ENCODE measurements around the gene NEU3.
"Not testable (repeated sequence)": the region's sequence is repeated elsewhere in the genome, so short reads cannot be mapped to it uniquely, and the experiment has no call there.

Gene NEU3

GRCh38 chr11:75044381-75045170, 55.8 kb downstream of the NEU3 start:
- 93 to 95% methylated on average over 12 of the region's 15 CpGs for WGBS, 2 experiments (ENCODE audit: insufficient coverage in 2 of 2)
- H3K9me3 ChIP-seq (ENCODE audit: control insufficient read depth, low read length); H3K36me3 ChIP-seq (ENCODE audit: control insufficient read depth, insufficient read depth, low read length); H3K27ac ChIP-seq (ENCODE audit: low read depth, low read length, severe bottlenecking); H3K4me3 ChIP-seq (ENCODE audit: extremely low read depth, insufficient read depth, low read length, poor library complexity, severe bottlenecking): not testable (repeated sequence)
- H3K4me1 ChIP-seq (ENCODE audit: control insufficient read depth, insufficient read depth, low read length, poor library complexity, severe bottlenecking) = peaks cover 15% of the 10 kb centered on the region

- 56 to 78% methylated on average over 3 of the region's 5 CpGs for WGBS, 2 experiments (ENCODE audit: insufficient coverage in 2 of 2)
- H3K9me3 ChIP-seq (ENCODE audit: control insufficient read depth, low read length); H3K4me3 ChIP-seq (ENCODE audit: extremely low read depth, insufficient read depth, low read length, poor library complexity, severe bottlenecking); H3K36me3 ChIP-seq (ENCODE audit: control insufficient read depth, insufficient read depth, low read length); H3K27ac ChIP-seq (ENCODE audit: low read depth, low read length, severe bottlenecking): not testable (repeated sequence)
- H3K4me1 ChIP-seq (ENCODE audit: control insufficient read depth, insufficient read depth, low read length, poor library complexity, severe bottlenecking) = peaks cover 15% of the 10 kb centered on the region
Observed at GRCh38 chr11:75046668-75047067, 57.9 kb downstream of the NEU3 start.

GRCh38 chr11:75047191-75047590, 58.5 kb downstream of the NEU3 start:
- WGBS, 2 experiments (ENCODE audit: insufficient coverage in 2 of 2) = 77 to 80% methylated on average over 3 of the region's 4 CpGs
- no peak overlapping the region for H3K4me3 ChIP-seq (ENCODE audit: extremely low read depth, insufficient read depth, low read length, poor library complexity, severe bottlenecking)
- no peaks in the 10 kb centered on the region for H3K36me3 ChIP-seq (ENCODE audit: control insufficient read depth, insufficient read depth, low read length)
- no peak overlapping the region for H3K27ac ChIP-seq (ENCODE audit: low read depth, low read length, severe bottlenecking)
- H3K4me1 ChIP-seq (ENCODE audit: control insufficient read depth, insufficient read depth, low read length, poor library complexity, severe bottlenecking) = peaks cover 15% of the 10 kb centered on the region
- peaks cover under 1% of the 10 kb centered on the region for H3K9me3 ChIP-seq (ENCODE audit: control insufficient read depth, low read length)

GRCh38 chr11:75049501-75050266, 61.0 kb downstream of the NEU3 start:
- not testable (repeated sequence) for H3K27ac ChIP-seq (ENCODE audit: low read depth, low read length, severe bottlenecking); H3K4me3 ChIP-seq (ENCODE audit: extremely low read depth, insufficient read depth, low read length, poor library complexity, severe bottlenecking); H3K36me3 ChIP-seq (ENCODE audit: control insufficient read depth, insufficient read depth, low read length); H3K9me3 ChIP-seq (ENCODE audit: control insufficient read depth, low read length)
- H3K4me1 ChIP-seq (ENCODE audit: control insufficient read depth, insufficient read depth, low read length, poor library complexity, severe bottlenecking) = peaks cover 15% of the 10 kb centered on the region
- WGBS, 2 experiments (ENCODE audit: insufficient coverage in 2 of 2) = 100% methylated on average over 2 of the region's 8 CpGs; no CpG with 5 or more reads in 1 of the 2 experiments

GRCh38 chr11:75050516-75050915, 61.8 kb downstream of the NEU3 start:
- peaks cover 11% of the 10 kb centered on the region for H3K4me1 ChIP-seq (ENCODE audit: control insufficient read depth, insufficient read depth, low read length, poor library complexity, severe bottlenecking)
- no peaks in the 10 kb centered on the region for H3K36me3 ChIP-seq (ENCODE audit: control insufficient read depth, insufficient read depth, low read length)
- no peak overlapping the region for H3K27ac ChIP-seq (ENCODE audit: low read depth, low read length, severe bottlenecking)
- H3K4me3 ChIP-seq (ENCODE audit: extremely low read depth, insufficient read depth, low read length, poor library complexity, severe bottlenecking) = no peak overlapping the region
- WGBS, 2 experiments (ENCODE audit: insufficient coverage in 2 of 2) = 96 to 100% methylated on average over 1 to 3 of the region's 4 CpGs
- H3K9me3 ChIP-seq (ENCODE audit: control insufficient read depth, low read length) = peaks cover 6% of the 10 kb centered on the region

- Histone ChIP-seq H3K36me3 (ENCODE audit: control insufficient read depth, insufficient read depth, low read length) (no peaks in the 10 kb centered on the region), H3K4me1 (ENCODE audit: control insufficient read depth, insufficient read depth, low read length, poor library complexity, severe bottlenecking) (peaks cover 10% of the 10 kb centered on the region), H3K4me3 (ENCODE audit: extremely low read depth, insufficient read depth, low read length, poor library complexity, severe bottlenecking) (no peak overlapping the region), H3K27ac (ENCODE audit: low read depth, low read length, severe bottlenecking) (no peak overlapping the region), H3K9me3 (ENCODE audit: control insufficient read depth, low read length) (peaks cover 6% of the 10 kb centered on the region)
- 90 to 96% methylated on average over 4 to 5 of the region's 5 CpGs for WGBS, 2 experiments (ENCODE audit: insufficient coverage in 2 of 2)
Observed at GRCh38 chr11:75051043-75051442, 62.3 kb downstream of the NEU3 start.

- no peak overlapping the region for H3K27ac ChIP-seq (ENCODE audit: low read depth, low read length, severe bottlenecking)
- peaks cover 4% of the 10 kb centered on the region for H3K4me1 ChIP-seq (ENCODE audit: control insufficient read depth, insufficient read depth, low read length, poor library complexity, severe bottlenecking)
- no peaks in the 10 kb centered on the region for H3K36me3 ChIP-seq (ENCODE audit: control insufficient read depth, insufficient read depth, low read length)
- no peak overlapping the region for H3K4me3 ChIP-seq (ENCODE audit: extremely low read depth, insufficient read depth, low read length, poor library complexity, severe bottlenecking)
- peaks cover 6% of the 10 kb centered on the region for H3K9me3 ChIP-seq (ENCODE audit: control insufficient read depth, low read length)
- no CpG with 5 or more reads among the region's 1 CpG for WGBS, 2 experiments (ENCODE audit: insufficient coverage in 2 of 2)
Observed at GRCh38 chr11:75052457-75052856, 63.7 kb downstream of the NEU3 start.

- Histone ChIP-seq H3K27ac (ENCODE audit: low read depth, low read length, severe bottlenecking) (no peak overlapping the region), H3K4me1 (ENCODE audit: control insufficient read depth, insufficient read depth, low read length, poor library complexity, severe bottlenecking) (no peaks in the 10 kb centered on the region), H3K9me3 (ENCODE audit: control insufficient read depth, low read length) (peaks cover 6% of the 10 kb centered on the region), H3K4me3 (ENCODE audit: extremely low read depth, insufficient read depth, low read length, poor library complexity, severe bottlenecking) (no peak overlapping the region), H3K36me3 (ENCODE audit: control insufficient read depth, insufficient read depth, low read length) (no peaks in the 10 kb centered on the region)
- WGBS, 2 experiments (ENCODE audit: insufficient coverage in 2 of 2) = 95% methylated on average over 3 of the region's 6 CpGs; no CpG with 5 or more reads in 1 of the 2 experiments
Observed at GRCh38 chr11:75055511-75055910, 66.8 kb downstream of the NEU3 start.

- no peaks in the 10 kb centered on the region for H3K36me3 ChIP-seq (ENCODE audit: control insufficient read depth, insufficient read depth, low read length)
- H3K4me1 ChIP-seq (ENCODE audit: control insufficient read depth, insufficient read depth, low read length, poor library complexity, severe bottlenecking) = no peaks in the 10 kb centered on the region
- no peak overlapping the region for H3K4me3 ChIP-seq (ENCODE audit: extremely low read depth, insufficient read depth, low read length, poor library complexity, severe bottlenecking)
- 100% methylated on average over 1 of the region's 3 CpGs; no CpG with 5 or more reads in 1 of the 2 experiments for WGBS, 2 experiments (ENCODE audit: insufficient coverage in 2 of 2)
- no peak overlapping the region for H3K27ac ChIP-seq (ENCODE audit: low read depth, low read length, severe bottlenecking)
- H3K9me3 ChIP-seq (ENCODE audit: control insufficient read depth, low read length) = peaks cover 6% of the 10 kb centered on the region
Observed at GRCh38 chr11:75056814-75057213, 68.1 kb downstream of the NEU3 start.

- Histone ChIP-seq H3K4me1 (ENCODE audit: control insufficient read depth, insufficient read depth, low read length, poor library complexity, severe bottlenecking) (peaks cover 4% of the 10 kb centered on the region), H3K9me3 (ENCODE audit: control insufficient read depth, low read length) (no peaks in the 10 kb centered on the region), H3K36me3 (ENCODE audit: control insufficient read depth, insufficient read depth, low read length) (no peaks in the 10 kb centered on the region), H3K27ac (ENCODE audit: low read depth, low read length, severe bottlenecking) (no peak overlapping the region), H3K4me3 (ENCODE audit: extremely low read depth, insufficient read depth, low read length, poor library complexity, severe bottlenecking) (no peak overlapping the region)
Observed at GRCh38 chr11:75059299-75059698, 70.6 kb downstream of the NEU3 start.

All from mesodermal cell (in vitro differentiated cells).